ENCODE data around the gene POLRMT.

- TF ChIP-seq EZH2 (IDR thresholded peaks at IDR 0.05; ENCODE audit: borderline replicate concordance) (no peak), CTCF (IDR thresholded peaks at IDR 0.05; ENCODE audit: poor library complexity) (no peak)
Observed at GRCh38 chr19:633786-634639, 676 bp upstream of the POLRMT start.

Measured in hepatocyte (in vitro differentiated cells).